OCI-LY1 (cell line): ENCODE measurements around the gene ITGA5.

Experiments
- H2AFZ ChIP-seq: fragments of 200-600 bp; sonication (generic), shearing (Covaris generic); 2 replicates; pipeline ENCODE4 v1.6.0; 2014; ENCODE audit warnings: antibody characterized with exemption, mild to moderate bottlenecking, low read length
- H3F3A ChIP-seq: fragments of 200-600 bp; sonication (generic), shearing (Covaris generic); 2 replicates; pipeline ENCODE4 v1.6.0; 2014; ENCODE audit warnings: mild to moderate bottlenecking, antibody characterized with exemption, low read length, moderate library complexity; ENCODE audit not compliant: insufficient read depth
- H3K27ac ChIP-seq: fragments of 200-600 bp; sonication (generic); 2 replicates; pipeline ENCODE4 v1.5.1; 2014; ENCODE audit warnings: low read length, mixed run types, mild to moderate bottlenecking, low read depth; ENCODE audit not compliant: poor library complexity, severe bottlenecking
- H3K27me3 ChIP-seq: fragments of 200-600 bp; sonication (generic); 2 replicates; pipeline ENCODE4 v1.6.0; 2014; ENCODE audit warnings: antibody characterized with exemption, mild to moderate bottlenecking, low read length, moderate library complexity; ENCODE audit not compliant: insufficient read depth
- H3K36me3 ChIP-seq: fragments of 200-600 bp; sonication (generic); 2 replicates; pipeline ENCODE4 v1.6.1; 2014; ENCODE audit warnings: mild to moderate bottlenecking, antibody characterized with exemption, low read length, moderate library complexity, mixed read lengths; ENCODE audit not compliant: insufficient read depth
- H3K4me1 ChIP-seq: fragments of 200-600 bp; sonication (generic); 2 replicates; pipeline ENCODE4 v1.5.1; 2014; ENCODE audit warnings: mild to moderate bottlenecking, low read length, moderate library complexity; ENCODE audit not compliant: insufficient read depth, severe bottlenecking
- H3K4me2 ChIP-seq: fragments of 200-600 bp; sonication (generic), shearing (Covaris generic); 2 replicates; pipeline ENCODE4 v1.6.1; 2014; ENCODE audit warnings: low read length
- H3K4me3 ChIP-seq: fragments of 200-600 bp; sonication (generic); 2 replicates; pipeline ENCODE4 v1.5.1; 2014; ENCODE audit warnings: low read length, low read depth, mild to moderate bottlenecking, mixed read lengths; ENCODE audit not compliant: poor library complexity, severe bottlenecking
- H3K79me2 ChIP-seq: fragments of 200-600 bp; shearing (Covaris generic); 2 replicates; pipeline ENCODE4 v1.6.1; 2016; ENCODE audit warnings: mixed run types, low read length, mixed read lengths; ENCODE audit not compliant: insufficient read depth
- H3K9ac ChIP-seq: fragments of 200-600 bp; sonication (generic), shearing (Covaris generic); 2 replicates; pipeline ENCODE4 v1.6.1; 2014; ENCODE audit warnings: mild to moderate bottlenecking, low read length, mixed read lengths
- H3K9me2 ChIP-seq: fragments of 200-600 bp; sonication (generic), shearing (Covaris generic); 2 replicates; pipeline ENCODE4 v1.6.1; 2014; ENCODE audit warnings: low read depth, mild to moderate bottlenecking, low read length, mixed read lengths
- H3K9me3 ChIP-seq: fragments of 200-600 bp; shearing (Covaris generic); 2 replicates; pipeline ENCODE4 v1.6.1; 2014; ENCODE audit warnings: low read length, mixed read lengths
- H4K20me1 ChIP-seq: fragments of 200-600 bp; sonication (generic), shearing (Covaris generic); 2 replicates; pipeline ENCODE4 v1.6.0; 2016; ENCODE audit warnings: mild to moderate bottlenecking, low read length; ENCODE audit not compliant: insufficient read depth
- CTCF ChIP-seq: fragments of 200-600 bp; sonication (generic), shearing (Covaris generic); IDR thresholded peaks from 2 replicates; pipeline ENCODE4 v1.5.1; 2017; ENCODE audit warnings: mild to moderate bottlenecking, antibody characterized with exemption, low read length, moderate library complexity, mixed read lengths
- EZH2 ChIP-seq: fragments of 200-600 bp; sonication (generic), shearing (Covaris generic); IDR thresholded peaks from 2 replicates; pipeline ENCODE4 v1.8.0; 2017; ENCODE audit warnings: borderline replicate concordance, mixed run types, mild to moderate bottlenecking, antibody characterized with exemption, low read length, moderate library complexity, mixed read lengths

Gene ITGA5

GRCh38 chr12:54349679-54350078 is 69.4 kb downstream of the ITGA5 start:
- no peaks in the 10 kb centered on the region for H3K9me2 ChIP-seq
- no peaks in the 10 kb centered on the region for H3K79me2 ChIP-seq
- no peaks in the 10 kb centered on the region for H3K4me1 ChIP-seq
- TF ChIP-seq EZH2, result no peak
- peaks cover 59% of the 10 kb centered on the region for H3K36me3 ChIP-seq
- no peak overlapping the region for H2AFZ ChIP-seq
- no peak overlapping the region for H3K27ac ChIP-seq
- no peak overlapping the region for H3K4me3 ChIP-seq
- no peaks in the 10 kb centered on the region for H3F3A ChIP-seq
- H4K20me1 ChIP-seq, result no peaks in the 10 kb centered on the region
- no peak overlapping the region for H3K9ac ChIP-seq
- no peaks in the 10 kb centered on the region for H3K9me3 ChIP-seq
- H3K27me3 ChIP-seq, result no peaks in the 10 kb centered on the region
- H3K4me2 ChIP-seq, result no peak overlapping the region

- Histone ChIP-seq H3K4me3 (no peak overlapping the region), H4K20me1 (no peaks in the 10 kb centered on the region), H2AFZ (no peak overlapping the region), H3K36me3 (peaks cover 60% of the 10 kb centered on the region), H3K27ac (no peak overlapping the region), H3K9me2 (no peaks in the 10 kb centered on the region), H3K9me3 (no peaks in the 10 kb centered on the region), H3F3A (no peaks in the 10 kb centered on the region), H3K79me2 (no peaks in the 10 kb centered on the region), H3K4me2 (no peak overlapping the region), H3K27me3 (no peaks in the 10 kb centered on the region), H3K4me1 (no peaks in the 10 kb centered on the region), H3K9ac (no peak overlapping the region)
- no peak for TF ChIP-seq EZH2
- no peak for TF ChIP-seq CTCF
Measured at GRCh38 chr12:54349036-54349435, 70.0 kb downstream of the ITGA5 start.
